GM19372 (cell line): ENCODE measurements around the gene CIAO2A.

Experiments used
- ATAC-seq: cut with Tn5 transposase; IDR thresholded peaks from one replicate; pipeline ENCODE4 v1.9.1; 2021; ENCODE audit warnings: mild to moderate bottlenecking, low read depth, moderate library complexity; ENCODE audit not compliant: unreplicated experiment

The CIAO2A gene

DNA sequence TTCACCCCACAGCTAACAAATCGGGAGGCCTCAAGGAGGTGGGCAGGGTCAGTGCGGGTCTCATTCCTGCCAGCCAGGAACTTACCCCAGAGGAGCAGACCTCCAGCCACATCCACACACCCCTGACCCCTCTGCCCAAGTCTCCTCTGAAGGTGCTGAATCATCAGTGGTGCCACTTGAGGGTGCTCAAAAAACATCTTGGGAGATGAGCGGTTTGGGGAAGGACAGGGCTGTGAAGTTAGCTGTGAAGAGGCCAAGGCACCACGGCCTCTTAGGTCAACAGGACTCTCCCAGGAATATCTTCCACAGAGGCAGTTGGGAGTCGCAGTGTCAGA, 48.6 kb downstream of the CIAO2A start:
- no peak for ATAC-seq

DNA sequence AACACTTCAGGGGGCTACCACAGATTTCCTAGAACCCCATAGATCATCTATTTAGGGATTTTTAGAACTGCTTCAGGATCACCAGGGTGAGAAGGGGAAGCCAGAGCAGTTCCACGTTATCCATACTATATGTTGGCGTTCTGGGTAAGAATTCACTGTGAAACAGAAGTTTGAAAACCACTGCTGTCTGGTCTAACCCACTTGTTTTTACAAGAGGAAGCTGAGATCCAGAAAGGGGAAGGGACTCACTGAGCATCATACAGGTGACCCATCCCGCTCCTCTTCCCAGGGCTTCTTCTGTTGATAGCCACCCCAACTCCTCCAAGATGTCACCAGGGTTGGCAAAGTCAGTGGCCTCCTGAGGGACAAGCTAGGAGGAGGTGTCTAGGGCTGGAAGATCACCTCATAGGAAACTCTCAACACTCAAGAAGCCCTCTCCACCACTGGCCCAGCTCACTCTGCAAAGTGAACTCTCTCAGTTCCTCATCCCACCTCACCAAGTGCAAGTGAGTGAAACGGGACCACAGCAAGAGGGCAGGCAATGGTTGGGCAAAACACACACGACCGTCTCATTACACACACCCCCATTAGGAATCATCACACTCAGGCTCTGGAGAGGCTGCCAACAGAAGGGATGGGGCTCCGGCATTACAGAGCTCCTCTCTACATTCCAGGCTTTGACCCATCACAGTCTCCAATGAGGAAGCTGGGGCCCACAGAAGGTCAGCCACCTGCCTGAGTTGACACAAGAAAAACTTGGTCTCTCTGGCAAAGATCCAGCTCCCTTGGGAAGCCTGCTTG, 49.1 kb downstream of the CIAO2A start:
- ATAC-seq, result peak; percentile 56

DNA sequence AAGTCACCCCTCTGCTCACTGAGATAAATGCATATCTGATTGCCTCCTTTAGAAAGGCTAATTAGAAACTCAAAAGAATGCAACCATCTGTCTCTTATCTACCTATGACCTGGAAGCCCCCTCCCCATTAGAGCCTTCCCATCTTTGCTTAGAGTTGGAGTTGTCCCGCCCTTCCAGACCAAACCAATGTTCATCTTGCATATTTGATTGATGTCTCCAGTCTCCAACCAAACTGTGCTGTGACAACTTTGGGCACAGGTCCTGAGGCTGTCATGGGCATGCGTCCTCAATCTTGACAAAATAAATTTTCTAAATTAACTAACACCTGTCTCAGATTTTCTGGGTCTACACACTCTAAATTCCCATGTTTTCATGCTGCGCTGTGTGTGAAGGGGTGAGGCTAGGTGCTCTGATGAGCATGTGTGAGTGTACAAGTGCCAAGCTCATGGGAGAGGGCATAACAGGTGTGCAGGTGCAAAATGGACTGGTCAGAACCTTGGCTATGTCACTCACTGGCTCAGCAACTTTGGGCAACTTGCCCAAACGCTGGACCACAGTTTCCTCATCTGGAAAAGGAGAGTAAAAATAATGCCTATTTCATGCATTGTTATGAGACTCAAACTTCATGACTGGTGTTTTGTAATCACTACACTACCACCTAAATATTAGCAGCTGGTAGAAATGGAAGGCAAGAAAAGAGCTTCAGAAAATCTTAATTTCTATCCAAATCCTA, 54.6 kb downstream of the CIAO2A start:
- ATAC-seq, result no peak

DNA sequence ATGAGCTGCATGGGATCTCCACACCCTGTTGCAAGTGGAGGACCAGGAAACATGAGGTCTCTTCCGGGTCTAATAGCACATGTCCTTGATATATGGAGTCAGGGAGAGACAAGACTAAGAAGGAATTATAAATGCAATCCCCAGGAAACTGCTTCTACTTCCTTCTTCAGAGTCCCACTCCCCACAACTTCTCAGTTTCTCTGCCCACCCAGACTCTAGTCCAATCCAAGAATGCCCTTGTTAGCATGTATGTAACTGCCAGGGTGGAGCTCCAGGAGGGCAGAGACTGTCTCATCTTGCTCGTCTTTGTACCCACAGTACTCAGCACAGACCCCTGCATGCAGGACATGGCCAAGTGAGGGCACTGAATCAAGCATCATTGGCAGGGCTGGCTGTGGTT, 55.7 kb downstream of the CIAO2A start:
- ATAC-seq, result no peak

DNA sequence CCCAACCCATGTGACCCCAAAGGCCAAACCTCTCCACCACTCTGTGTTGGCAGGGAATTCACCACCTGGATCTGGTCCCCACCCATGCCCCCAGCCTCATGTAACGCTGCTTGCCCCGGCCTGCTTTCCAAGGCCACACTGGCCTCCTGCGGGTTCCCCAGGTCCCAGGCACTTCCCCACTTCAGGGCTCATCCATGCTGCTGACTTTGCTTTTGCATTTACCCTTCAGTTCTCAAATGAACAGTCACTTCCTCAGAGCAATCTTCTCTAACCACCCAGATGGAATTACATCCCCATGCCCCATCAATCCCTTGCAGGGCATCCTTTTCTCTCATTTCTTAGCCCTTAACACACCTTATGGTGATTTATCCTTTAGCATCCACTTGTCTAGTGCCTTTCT, 56.5 kb downstream of the CIAO2A start:
- no peak for ATAC-seq

DNA sequence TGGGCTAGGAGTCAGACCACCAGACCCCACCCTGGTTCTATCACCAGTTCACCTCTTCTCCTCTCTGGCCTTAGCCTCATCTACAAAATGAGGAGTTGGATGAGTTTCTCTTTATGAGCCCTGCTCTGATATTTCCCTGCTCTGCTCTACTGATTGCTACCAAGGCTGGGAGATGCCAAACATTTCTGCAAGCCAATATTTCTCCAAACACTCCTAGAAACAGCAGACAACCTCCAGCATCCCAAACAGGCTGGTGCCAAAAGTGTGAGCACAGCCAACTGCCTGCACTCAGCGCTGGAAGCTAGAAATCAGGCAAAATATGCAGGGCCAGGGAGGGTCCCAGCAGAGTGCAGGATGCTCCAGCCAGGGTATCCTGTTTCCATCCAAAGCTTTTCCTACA, 58.1 kb downstream of the CIAO2A start:
- ATAC-seq, result no peak

DNA sequence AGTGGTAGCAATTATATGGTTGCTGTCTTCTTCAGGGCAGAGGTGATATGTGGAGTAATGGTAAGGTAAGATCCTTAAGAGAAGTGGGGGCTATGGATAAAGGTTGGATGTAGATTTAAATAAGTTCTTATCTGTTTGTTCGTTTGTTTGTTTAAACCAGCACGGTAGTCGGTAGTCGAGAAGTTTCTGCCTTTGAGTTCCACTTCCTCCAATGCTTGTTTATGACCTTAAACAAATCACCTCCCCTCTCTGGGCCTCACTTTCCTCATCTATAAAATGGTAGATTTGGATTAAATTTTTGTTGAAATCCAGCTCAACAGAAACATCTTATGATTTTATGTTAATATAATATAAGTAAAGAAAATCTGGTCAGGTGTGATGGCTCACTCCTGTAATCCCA, 59.1 kb downstream of the CIAO2A start:
- ATAC-seq, result no peak

DNA sequence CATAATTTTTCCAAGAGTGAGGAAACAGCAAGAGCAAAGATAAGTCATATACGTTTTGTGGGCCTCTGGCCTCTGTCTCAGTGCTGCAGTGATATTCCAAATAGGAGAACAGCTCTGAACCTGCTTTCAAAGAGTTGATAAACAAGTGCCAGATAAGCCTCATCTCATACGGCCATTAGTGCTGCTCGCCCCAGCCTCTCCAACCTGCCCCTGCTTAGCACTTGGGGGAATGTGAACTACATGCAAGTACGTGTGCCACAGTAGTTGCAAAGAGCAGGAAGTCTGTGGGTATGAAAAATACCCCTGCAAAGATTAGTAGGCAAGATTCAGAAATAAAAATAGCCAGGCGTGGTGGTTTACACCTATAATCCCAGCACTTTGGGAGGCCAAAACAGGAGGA, 61.3 kb downstream of the CIAO2A start:
- ATAC-seq, result no peak

DNA sequence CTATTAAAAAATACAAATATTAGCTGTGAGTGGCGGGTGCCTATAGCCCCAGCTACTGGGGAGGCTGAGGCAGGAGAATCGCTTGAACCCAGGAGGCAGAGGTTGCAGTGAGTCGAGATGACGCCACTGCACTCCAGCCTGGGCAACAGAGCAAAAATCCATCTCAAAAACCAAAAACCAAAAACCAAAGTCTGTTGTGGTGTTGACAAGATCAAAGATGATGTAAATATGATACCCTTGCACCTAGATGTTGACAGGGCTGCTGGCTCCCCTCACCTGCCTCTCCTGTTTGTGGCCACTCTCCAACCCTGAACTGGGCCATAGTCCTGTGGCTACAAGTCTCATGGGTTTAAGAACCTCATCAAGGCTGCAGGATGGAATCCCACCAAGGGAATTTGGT, 63.5 kb downstream of the CIAO2A start:
- no peak for ATAC-seq

DNA sequence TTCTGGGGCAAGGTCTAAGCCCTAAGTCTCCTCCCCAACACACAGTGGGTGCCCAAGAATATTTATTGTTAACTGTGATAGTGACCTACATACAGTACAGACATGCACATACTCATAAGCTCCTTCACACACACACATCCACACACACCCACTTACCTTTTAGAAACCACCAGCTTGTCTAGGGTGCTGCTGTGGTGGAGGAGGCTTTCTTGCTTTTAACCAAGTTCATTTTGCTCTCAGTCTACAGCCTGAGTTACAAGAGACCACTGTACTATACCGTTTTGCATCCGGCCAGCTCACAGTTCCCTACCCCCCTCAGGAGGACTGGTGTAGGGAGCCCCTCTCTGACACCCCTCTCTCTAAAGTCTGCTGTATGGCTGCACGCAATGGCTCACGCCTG, 64.0 kb downstream of the CIAO2A start:
- ATAC-seq, result no peak

DNA sequence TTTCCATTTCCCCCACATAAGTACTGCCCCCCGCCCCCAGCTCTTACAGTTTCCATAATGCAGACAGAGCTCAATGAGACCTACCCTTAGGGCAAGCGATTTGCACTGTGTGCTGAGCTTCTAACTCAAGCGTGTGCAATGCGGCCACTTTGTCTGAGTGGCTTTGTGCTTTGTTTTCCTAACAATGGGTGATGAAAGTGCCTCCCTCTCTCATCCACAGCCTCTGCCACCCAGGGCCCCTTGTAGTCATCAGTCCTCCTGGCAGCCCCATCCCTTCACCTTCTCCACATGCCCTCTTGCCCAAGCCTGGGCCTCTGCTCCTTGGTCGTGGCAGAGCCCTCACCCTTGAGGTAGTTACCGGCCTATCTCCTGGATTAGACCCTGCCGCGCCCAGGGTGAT, 64.5 kb downstream of the CIAO2A start:
- no peak for ATAC-seq

DNA sequence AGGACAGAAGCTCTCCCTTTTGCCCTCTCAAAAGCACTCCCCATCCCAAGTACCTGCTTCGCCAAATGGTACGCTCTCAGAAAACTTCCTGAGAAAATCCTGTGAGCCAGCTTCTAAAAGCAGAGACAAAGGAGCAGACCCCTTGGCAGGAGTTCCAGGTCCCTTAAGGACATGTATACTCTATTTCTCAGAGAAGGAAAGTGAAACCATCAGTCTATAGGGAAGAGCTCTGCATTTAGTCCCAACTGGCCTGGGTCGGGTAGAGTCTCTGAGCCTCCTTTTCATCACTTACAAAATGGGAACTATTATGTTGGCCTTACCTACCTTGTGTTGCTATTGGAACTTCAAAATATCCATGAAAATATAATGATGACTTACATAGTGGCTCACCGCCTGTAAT, 67.0 kb downstream of the CIAO2A start:
- ATAC-seq, result no peak

DNA sequence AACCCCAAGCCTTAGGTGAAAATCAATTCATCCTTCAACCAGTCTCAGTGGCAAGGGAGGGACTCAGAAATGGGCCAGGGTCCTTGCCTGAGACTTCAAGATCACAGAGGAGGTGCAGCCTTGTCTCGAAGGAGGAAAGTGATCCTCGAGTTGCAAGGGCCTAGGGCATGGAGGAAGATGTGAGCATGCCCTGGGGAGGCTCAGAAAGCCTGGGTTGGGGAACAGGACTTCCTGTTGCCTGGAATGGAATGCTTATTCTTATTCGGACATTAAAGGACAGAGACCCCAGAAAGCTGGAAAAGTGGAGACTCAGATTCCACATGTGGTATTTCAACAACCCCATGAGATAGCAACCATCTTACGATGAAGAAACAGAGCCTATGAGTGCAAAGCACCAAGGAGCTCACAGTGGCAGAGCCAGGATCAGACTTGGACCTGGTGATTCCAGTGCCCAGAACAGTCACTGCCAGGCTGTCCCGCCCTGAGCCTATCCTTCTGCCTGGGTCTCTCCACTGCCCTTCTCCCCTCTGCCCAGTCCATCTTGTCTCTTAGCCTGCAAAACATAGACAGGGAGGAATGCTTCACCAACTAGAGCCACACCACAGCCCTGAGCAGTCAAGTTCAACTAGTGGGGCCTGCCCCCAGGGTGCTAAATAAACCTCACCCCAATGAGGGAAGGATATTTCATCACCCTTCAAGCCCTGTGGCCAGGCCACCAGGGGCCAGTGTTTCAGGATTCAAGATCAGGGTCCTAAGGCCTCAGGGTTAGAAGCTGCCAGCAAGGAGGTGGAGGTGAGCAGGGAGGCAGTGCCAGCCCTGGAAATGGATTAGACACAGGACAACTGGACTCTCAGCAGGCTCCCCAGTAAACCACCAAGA, 69.2 kb downstream of the CIAO2A start:
- ATAC-seq, result no peak

DNA sequence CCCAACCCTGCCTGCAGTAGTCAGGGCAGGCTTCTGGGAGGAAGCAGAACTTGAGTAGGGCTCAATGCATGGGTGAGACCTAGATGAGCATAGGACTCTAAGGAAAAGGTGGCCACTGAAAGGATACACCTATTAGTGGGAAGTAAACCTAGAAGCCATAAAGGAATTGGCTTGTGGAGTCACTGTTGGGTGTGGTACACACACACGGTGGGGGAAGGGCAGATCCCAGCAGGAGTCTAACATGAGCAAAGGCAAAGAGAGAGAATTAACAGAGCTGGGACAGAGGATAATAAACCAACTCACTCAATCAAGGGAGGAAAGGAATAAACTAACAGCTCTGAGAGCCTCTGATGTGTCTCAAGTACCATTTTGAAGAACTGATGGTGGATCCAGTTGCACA, 70.4 kb downstream of the CIAO2A start:
- ATAC-seq, result no peak

DNA sequence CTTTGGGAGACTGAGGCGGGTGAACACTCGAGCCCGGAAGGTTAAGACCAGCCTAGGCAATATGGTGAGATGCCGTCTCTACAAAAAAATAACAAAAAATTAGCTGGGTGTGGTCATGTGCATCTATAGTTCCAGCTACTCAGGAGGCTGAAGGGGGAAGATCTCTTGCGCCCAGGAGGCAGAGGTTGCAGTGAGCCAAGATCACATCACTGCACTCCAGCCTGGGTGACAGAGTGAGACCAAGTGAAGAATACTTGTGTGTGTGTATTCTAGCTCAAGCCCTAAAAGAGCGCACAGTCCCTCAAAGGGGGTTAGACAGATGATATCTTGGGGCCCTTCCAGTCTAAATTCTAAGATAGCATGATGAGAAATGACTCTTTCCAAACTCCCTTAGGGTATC, 71.1 kb downstream of the CIAO2A start:
- ATAC-seq, result no peak
